HEK293T (cell line): ENCODE data around the gene CD151.

ENCODE experiments used
- CTCF ChIA-PET: fragments of 350-600 bp; formaldehyde crosslinking; extraction: SDS; loops from one replicate; lab custom pipeline; 2021; ENCODE audit warnings: antibody characterized with exemption, inconsistent platforms; lab: Yijun Ruan, JAX
- POLR2A ChIA-PET: fragments of 350-600 bp; formaldehyde crosslinking; extraction: SDS; loops from one replicate; lab custom pipeline; 2020; ENCODE audit warnings: antibody characterized with exemption, inconsistent platforms; lab: Yijun Ruan, JAX
- DNase-seq: peaks from one replicate; pipeline ENCODE4 v3.0.0; 2012; ENCODE audit warnings: mixed read lengths; ENCODE audit errors: extremely low spot score
- ARNT ChIP-seq: fragments of 450-650 bp; IDR thresholded peaks from 2 replicates; pipeline ENCODE4 v1.6.1; 2017; ENCODE audit warnings: mild to moderate bottlenecking
- BHLHE40 ChIP-seq: fragments of 450-650 bp; IDR thresholded peaks from 2 replicates; pipeline ENCODE4 v1.6.1; 2016; ENCODE audit warnings: mild to moderate bottlenecking, moderate library complexity, borderline replicate concordance
- CTBP1 ChIP-seq: fragments of 450-650 bp; IDR thresholded peaks from 2 replicates; pipeline ENCODE4 v1.6.1; 2016; ENCODE audit warnings: borderline replicate concordance
- ELF4 ChIP-seq: fragments of 450-650 bp; IDR thresholded peaks from 2 replicates; pipeline ENCODE4 v1.6.1; 2017; ENCODE audit warnings: antibody characterized with exemption
- FOXA1 ChIP-seq: fragments of 450-650 bp; IDR thresholded peaks from 2 replicates; pipeline ENCODE4 v1.6.1; 2016; ENCODE audit warnings: mild to moderate bottlenecking
- FOXK2 ChIP-seq: fragments of 450-650 bp; IDR thresholded peaks from 2 replicates; pipeline ENCODE4 v1.6.1; 2016; ENCODE audit warnings: mild to moderate bottlenecking
- FOXM1 ChIP-seq: fragments of 450-650 bp; IDR thresholded peaks from 2 replicates; pipeline ENCODE4 v1.6.1; 2017; ENCODE audit warnings: mild to moderate bottlenecking, borderline replicate concordance
- HDGF ChIP-seq: fragments of 450-650 bp; IDR thresholded peaks from 2 replicates; pipeline ENCODE4 v1.6.1; 2017; ENCODE audit warnings: antibody characterized with exemption, borderline replicate concordance
- L3MBTL2 ChIP-seq: fragments of 450-650 bp; conservative IDR thresholded peaks from 2 replicates; pipeline ENCODE4 v1.6.1; 2016; ENCODE audit warnings: mild to moderate bottlenecking
- LEF1 ChIP-seq: fragments of 450-650 bp; IDR thresholded peaks from 2 replicates; pipeline ENCODE4 v1.6.1; 2017; ENCODE audit warnings: mild to moderate bottlenecking, borderline replicate concordance
- NFRKB ChIP-seq: fragments of 450-650 bp; IDR thresholded peaks from 2 replicates; pipeline ENCODE4 v1.6.1; 2016; ENCODE audit warnings: mild to moderate bottlenecking, moderate library complexity
- SP1 ChIP-seq: fragments of 450-650 bp; IDR thresholded peaks from 2 replicates; pipeline ENCODE4 v1.6.1; 2017
- SUZ12 ChIP-seq: fragments of 450-650 bp; IDR thresholded peaks from 2 replicates; pipeline ENCODE4 v1.6.1; 2016; ENCODE audit warnings: mild to moderate bottlenecking
- TARDBP ChIP-seq: fragments of 450-650 bp; IDR thresholded peaks from 2 replicates; pipeline ENCODE4 v1.6.1; 2016
- ZNF384 ChIP-seq: fragments of 450-650 bp; IDR thresholded peaks from 2 replicates; pipeline ENCODE4 v1.6.1; 2016
- TF ChIP-seq, protein P1 (sequence below): fragments of 450-650 bp; IDR thresholded peaks from 2 replicates; pipeline ENCODE4 v1.6.1; 2016

The CD151 gene

DNA sequence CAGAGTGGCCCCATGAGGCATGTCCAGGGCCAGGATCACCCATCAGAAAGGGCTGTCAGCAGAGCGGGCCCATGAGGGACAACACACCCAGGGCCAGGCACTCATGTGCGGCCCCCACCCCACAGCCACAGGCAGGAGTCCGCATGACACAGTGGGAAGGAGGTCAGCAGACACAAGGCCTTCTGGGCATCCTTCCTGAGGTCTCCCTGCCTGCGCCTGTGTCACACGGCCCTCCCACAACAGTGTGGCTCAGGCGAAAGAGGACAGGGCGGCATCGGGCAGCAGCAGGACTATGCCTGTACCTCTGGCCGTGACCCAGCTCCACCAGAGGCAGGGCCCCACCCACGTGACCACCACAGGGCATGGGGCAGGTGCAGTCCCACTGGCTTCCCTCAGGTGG is 50.8 kb downstream of the CD151 start:
- no peak for TF ChIP-seq BHLHE40
- no peak for TF ChIP-seq ZNF384
- TF ChIP-seq FOXM1 = no peak
- TF ChIP-seq HDGF = no peak
- TF ChIP-seq ARNT = no peak
- TF ChIP-seq CTBP1 = no peak
- no peak for TF ChIP-seq L3MBTL2
- no peak for TF ChIP-seq ELF4
- no peak for TF ChIP-seq TARDBP
- no peak for DNase-seq
- CTCF ChIA-PET = no interaction called here
- POLR2A ChIA-PET = no interaction called here

DNA sequence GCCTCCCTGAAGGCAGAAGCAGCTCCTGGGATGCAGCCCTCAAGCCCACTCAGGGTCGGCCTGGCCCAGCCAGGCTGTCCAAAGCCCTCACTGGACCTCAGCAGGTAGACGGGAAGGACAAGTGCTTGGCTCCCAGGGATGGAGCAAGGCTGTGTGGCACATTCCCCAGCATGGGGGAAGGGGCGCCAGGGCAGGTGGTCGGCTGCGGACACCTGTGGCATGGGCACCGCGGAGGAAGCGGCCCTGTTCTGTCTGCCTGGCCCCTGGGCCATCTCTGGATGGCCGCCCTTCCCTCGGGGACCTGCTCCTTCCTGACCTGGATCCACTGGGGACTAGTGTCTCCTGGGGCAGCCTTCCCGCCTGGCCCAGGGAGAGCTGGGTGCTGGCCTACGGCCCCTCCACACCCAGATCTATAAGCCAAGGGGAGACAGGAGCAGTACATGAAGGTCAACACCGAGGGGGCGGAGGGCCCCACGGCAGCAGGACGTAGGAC is 51.9 kb downstream of the CD151 start:
- no peak for DNase-seq
- ChIA-PET POLR2A (no interaction called here), CTCF (no interaction called here)
- TF ChIP-seq FOXA1 = no peak

- CTCF ChIA-PET = no interaction called here
- no peak for DNase-seq
- no peak for TF ChIP-seq CTBP1
- no peak for TF ChIP-seq L3MBTL2
- TF ChIP-seq ARNT = no peak
- no peak for TF ChIP-seq FOXM1
- no peak for TF ChIP-seq SP1
- TF ChIP-seq NFRKB = no peak
- TF ChIP-seq SUZ12 = no peak
- no peak for TF ChIP-seq ZNF384
- no peak for TF ChIP-seq FOXK2
- TF ChIP-seq FOXA1 = no peak
- TF ChIP-seq LEF1 = no peak
- TF ChIP-seq TARDBP = no peak
- no peak for TF ChIP-seq HDGF
- no peak for TF ChIP-seq ELF4
- no peak for TF ChIP-seq BHLHE40
- TF ChIP-seq, protein P1, sequence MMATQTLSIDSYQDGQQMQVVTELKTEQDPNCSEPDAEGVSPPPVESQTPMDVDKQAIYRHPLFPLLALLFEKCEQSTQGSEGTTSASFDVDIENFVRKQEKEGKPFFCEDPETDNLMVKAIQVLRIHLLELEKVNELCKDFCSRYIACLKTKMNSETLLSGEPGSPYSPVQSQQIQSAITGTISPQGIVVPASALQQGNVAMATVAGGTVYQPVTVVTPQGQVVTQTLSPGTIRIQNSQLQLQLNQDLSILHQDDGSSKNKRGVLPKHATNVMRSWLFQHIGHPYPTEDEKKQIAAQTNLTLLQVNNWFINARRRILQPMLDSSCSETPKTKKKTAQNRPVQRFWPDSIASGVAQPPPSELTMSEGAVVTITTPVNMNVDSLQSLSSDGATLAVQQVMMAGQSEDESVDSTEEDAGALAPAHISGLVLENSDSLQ = no peak
Measured at GRCh38 chr11:886568-886967, 53.8 kb downstream of the CD151 start.

GRCh38 chr11:887589-887988 is 54.8 kb downstream of the CD151 start:
- DNase-seq = no peak
- CTCF ChIA-PET = no interaction called here
- no peak for TF ChIP-seq FOXM1
- TF ChIP-seq ARNT = no peak
- no peak for TF ChIP-seq LEF1
- TF ChIP-seq, protein P1 = no peak
- no peak for TF ChIP-seq ELF4
- no peak for TF ChIP-seq ZNF384
- no peak for TF ChIP-seq SUZ12
- no peak for TF ChIP-seq FOXK2
- TF ChIP-seq BHLHE40 = no peak
- no peak for TF ChIP-seq L3MBTL2
- no peak for TF ChIP-seq TARDBP
- TF ChIP-seq CTBP1 = no peak
- POLR2A ChIA-PET = no interaction called here

More at GRCh38 chr11:886568-886967, 53.8 kb downstream of the CD151 start:
- POLR2A ChIA-PET = no interaction called here
